ENCODE measurements around the gene RASSF9.

The RASSF9 gene

GRCh38 chr12:85821759-85822158 is 14.4 kb downstream of the RASSF9 start:
- Histone ChIP-seq H3K4me3 (ENCODE audit: insufficient read depth, low read depth, low read length) (no peak overlapping the region), H3K27ac (ENCODE audit: insufficient read depth, low read depth, low read length, poor library complexity, severe bottlenecking) (no peak overlapping the region), H3K9me3 (ENCODE audit: control insufficient read depth, low read length) (no peaks in the 10 kb centered on the region), H3K27me3 (ENCODE audit: control insufficient read depth, insufficient read depth, low read length, poor library complexity, severe bottlenecking) (no peaks in the 10 kb centered on the region), H3K4me1 (ENCODE audit: control insufficient read depth, insufficient read depth, low read length) (no peaks in the 10 kb centered on the region), H3K36me3 (ENCODE audit: control insufficient read depth, insufficient read depth, low read length) (no peaks in the 10 kb centered on the region)
- WGBS, 2 experiments: 93 to 95% methylated on average over 5 of the region's 5 CpGs

DNA sequence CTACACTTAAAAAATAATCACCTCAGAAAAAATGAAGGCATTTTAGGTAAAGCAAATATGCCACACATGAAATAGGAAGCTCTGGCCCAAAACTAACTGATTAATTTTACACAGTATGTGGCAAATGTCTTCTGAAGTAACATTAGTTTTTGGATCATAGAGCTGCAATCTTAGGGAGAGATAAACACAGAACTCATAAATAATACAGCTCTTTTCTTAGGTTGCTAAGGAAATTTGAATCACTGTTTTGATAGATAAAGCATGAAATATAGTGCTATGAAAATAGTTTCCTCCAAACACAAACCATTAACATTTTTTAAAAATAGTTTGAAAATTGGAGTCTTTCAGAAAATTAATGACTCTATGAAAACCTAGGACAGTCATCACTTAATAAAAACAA is 15.0 kb downstream of the RASSF9 start:
- Histone ChIP-seq H3K27ac (ENCODE audit: insufficient read depth, low read depth, low read length, poor library complexity, severe bottlenecking) (no peak overlapping the region), H3K4me1 (ENCODE audit: control insufficient read depth, insufficient read depth, low read length) (no peaks in the 10 kb centered on the region), H3K9me3 (ENCODE audit: control insufficient read depth, low read length) (no peaks in the 10 kb centered on the region), H3K27me3 (ENCODE audit: control insufficient read depth, insufficient read depth, low read length, poor library complexity, severe bottlenecking) (no peaks in the 10 kb centered on the region), H3K36me3 (ENCODE audit: control insufficient read depth, insufficient read depth, low read length) (no peaks in the 10 kb centered on the region), H3K4me3 (ENCODE audit: insufficient read depth, low read depth, low read length) (no peak overlapping the region)

- no peaks in the 10 kb centered on the region for H3K4me1 ChIP-seq (ENCODE audit: control insufficient read depth, insufficient read depth, low read length)
- no peaks in the 10 kb centered on the region for H3K36me3 ChIP-seq (ENCODE audit: control insufficient read depth, insufficient read depth, low read length)
- no peak overlapping the region for H3K27ac ChIP-seq (ENCODE audit: insufficient read depth, low read depth, low read length, poor library complexity, severe bottlenecking)
- H3K27me3 ChIP-seq (ENCODE audit: control insufficient read depth, insufficient read depth, low read length, poor library complexity, severe bottlenecking): no peaks in the 10 kb centered on the region
- H3K4me3 ChIP-seq (ENCODE audit: insufficient read depth, low read depth, low read length): no peak overlapping the region
- no peaks in the 10 kb centered on the region for H3K9me3 ChIP-seq (ENCODE audit: control insufficient read depth, low read length)
These were observed 16.1 kb downstream of the RASSF9 start for GRCh38 chr12:85820101-85820500.

DNA sequence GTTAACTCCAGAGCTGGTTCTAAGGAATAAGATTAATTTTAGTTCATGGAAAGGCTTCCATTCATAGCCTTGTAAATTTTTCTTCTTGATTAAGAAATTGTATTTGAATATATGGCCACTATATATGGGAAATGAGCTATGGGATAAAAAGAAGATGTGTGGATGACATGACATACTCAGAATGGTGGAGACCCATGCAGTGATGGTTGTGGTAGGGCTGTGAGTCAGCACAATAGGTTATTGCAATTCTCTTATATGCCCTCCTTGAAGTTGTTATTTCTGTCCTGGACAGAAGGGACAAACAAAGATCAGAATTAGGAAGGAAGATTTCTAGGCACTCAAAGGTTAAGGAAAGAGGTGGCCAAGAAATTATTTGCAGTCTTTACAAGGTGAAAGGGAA is 21.5 kb downstream of the RASSF9 start:
- Histone ChIP-seq H3K27me3 (ENCODE audit: control insufficient read depth, insufficient read depth, low read length, poor library complexity, severe bottlenecking) (no peaks in the 10 kb centered on the region), H3K36me3 (ENCODE audit: control insufficient read depth, insufficient read depth, low read length) (no peaks in the 10 kb centered on the region), H3K4me1 (ENCODE audit: control insufficient read depth, insufficient read depth, low read length) (no peaks in the 10 kb centered on the region), H3K27ac (ENCODE audit: insufficient read depth, low read depth, low read length, poor library complexity, severe bottlenecking) (no peak overlapping the region), H3K4me3 (ENCODE audit: insufficient read depth, low read depth, low read length) (no peak overlapping the region), H3K9me3 (ENCODE audit: control insufficient read depth, low read length) (no peaks in the 10 kb centered on the region)

DNA sequence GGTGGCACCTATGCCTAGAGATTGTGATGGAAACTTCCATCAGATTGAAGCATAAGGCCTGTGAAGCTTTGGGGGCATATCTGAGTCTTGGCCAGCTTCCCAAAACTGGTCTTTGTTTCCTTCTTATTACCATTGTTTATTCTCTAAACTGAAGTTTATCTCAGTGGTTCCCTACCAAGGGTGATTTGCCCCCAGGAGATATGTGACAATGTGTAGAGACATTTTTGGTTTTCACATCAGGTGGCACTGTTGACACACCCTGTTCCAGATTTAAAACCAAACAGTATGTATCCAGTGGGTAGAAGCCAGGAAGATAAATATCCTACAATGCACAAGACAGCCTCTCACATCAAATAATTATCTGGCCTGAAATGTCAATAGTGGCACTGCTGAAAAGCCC is 22.1 kb downstream of the RASSF9 start:
- no peaks in the 10 kb centered on the region for H3K27me3 ChIP-seq (ENCODE audit: control insufficient read depth, insufficient read depth, low read length, poor library complexity, severe bottlenecking)

DNA sequence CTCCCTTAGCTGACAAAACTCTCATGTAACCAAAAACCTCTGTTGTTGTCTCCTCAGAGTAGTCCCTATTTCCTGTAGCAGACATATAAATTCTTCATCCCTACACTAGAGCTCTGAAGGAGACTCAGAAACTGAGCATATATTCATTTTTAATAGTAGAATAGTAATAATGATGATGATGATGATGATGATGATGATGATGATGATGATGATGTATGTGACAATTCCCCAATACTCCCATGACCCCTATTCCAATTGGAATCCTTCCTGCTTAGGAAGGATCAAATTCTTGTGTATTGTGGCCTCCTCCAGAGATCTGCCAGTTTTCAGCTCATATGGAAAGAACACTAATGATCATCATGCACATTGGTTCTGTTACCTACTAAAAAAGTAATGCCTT is 26.7 kb downstream of the RASSF9 start:
- Histone ChIP-seq H3K4me1 (ENCODE audit: control insufficient read depth, insufficient read depth, low read length) (no peaks in the 10 kb centered on the region), H3K4me3 (ENCODE audit: insufficient read depth, low read depth, low read length) (no peak overlapping the region), H3K27ac (ENCODE audit: insufficient read depth, low read depth, low read length, poor library complexity, severe bottlenecking) (no peak overlapping the region), H3K27me3 (ENCODE audit: control insufficient read depth, insufficient read depth, low read length, poor library complexity, severe bottlenecking) (no peaks in the 10 kb centered on the region), H3K9me3 (ENCODE audit: control insufficient read depth, low read length) (no peaks in the 10 kb centered on the region), H3K36me3 (ENCODE audit: control insufficient read depth, insufficient read depth, low read length) (no peaks in the 10 kb centered on the region)

More for the DNA sequence above, 22.1 kb downstream of the RASSF9 start:
- Histone ChIP-seq H3K4me1 (ENCODE audit: control insufficient read depth, insufficient read depth, low read length) (no peaks in the 10 kb centered on the region), H3K4me3 (ENCODE audit: insufficient read depth, low read depth, low read length) (no peak overlapping the region), H3K36me3 (ENCODE audit: control insufficient read depth, insufficient read depth, low read length) (no peaks in the 10 kb centered on the region), H3K27ac (ENCODE audit: insufficient read depth, low read depth, low read length, poor library complexity, severe bottlenecking) (no peak overlapping the region), H3K9me3 (ENCODE audit: control insufficient read depth, low read length) (no peaks in the 10 kb centered on the region)

- Histone ChIP-seq H3K27me3 (ENCODE audit: control insufficient read depth, insufficient read depth, low read length, poor library complexity, severe bottlenecking) (no peaks in the 10 kb centered on the region), H3K9me3 (ENCODE audit: control insufficient read depth, low read length) (no peaks in the 10 kb centered on the region), H3K4me1 (ENCODE audit: control insufficient read depth, insufficient read depth, low read length) (no peaks in the 10 kb centered on the region), H3K4me3 (ENCODE audit: insufficient read depth, low read depth, low read length) (no peak overlapping the region), H3K27ac (ENCODE audit: insufficient read depth, low read depth, low read length, poor library complexity, severe bottlenecking) (no peak overlapping the region), H3K36me3 (ENCODE audit: control insufficient read depth, insufficient read depth, low read length) (no peaks in the 10 kb centered on the region)
These were observed 28.5 kb downstream of the RASSF9 start for GRCh38 chr12:85807730-85808129.

- Histone ChIP-seq H3K36me3 (ENCODE audit: control insufficient read depth, insufficient read depth, low read length) (no peaks in the 10 kb centered on the region), H3K9me3 (ENCODE audit: control insufficient read depth, low read length) (no peaks in the 10 kb centered on the region), H3K27ac (ENCODE audit: insufficient read depth, low read depth, low read length, poor library complexity, severe bottlenecking) (no peak overlapping the region), H3K4me1 (ENCODE audit: control insufficient read depth, insufficient read depth, low read length) (no peaks in the 10 kb centered on the region), H3K4me3 (ENCODE audit: insufficient read depth, low read depth, low read length) (no peak overlapping the region), H3K27me3 (ENCODE audit: control insufficient read depth, insufficient read depth, low read length, poor library complexity, severe bottlenecking) (no peaks in the 10 kb centered on the region)
- WGBS, 2 experiments: 93% methylated on average over 5 of the region's 5 CpGs
These were observed 30.6 kb downstream of the RASSF9 start for GRCh38 chr12:85805654-85806053.

DNA sequence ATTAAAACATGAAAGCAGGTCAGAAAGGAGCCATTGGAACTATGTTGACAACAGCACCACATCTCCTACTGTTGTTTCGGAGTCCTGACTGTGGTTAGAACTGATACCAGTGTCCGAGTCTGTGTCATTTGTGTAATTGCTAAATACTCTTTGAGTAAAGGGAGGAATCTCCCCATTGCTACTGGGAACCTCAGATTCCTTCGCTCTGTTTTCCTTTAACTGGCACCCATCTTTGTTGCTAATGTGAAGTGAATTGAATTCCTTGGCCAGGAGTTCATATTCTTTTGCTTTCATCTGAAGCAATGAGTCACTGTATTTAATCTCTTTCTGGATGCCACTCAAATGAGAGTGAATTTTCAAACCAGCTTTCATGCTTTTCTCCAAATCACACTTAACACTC is 31.5 kb downstream of the RASSF9 start:
- Histone ChIP-seq H3K36me3 (ENCODE audit: control insufficient read depth, insufficient read depth, low read length) (no peaks in the 10 kb centered on the region), H3K4me1 (ENCODE audit: control insufficient read depth, insufficient read depth, low read length) (no peaks in the 10 kb centered on the region), H3K4me3 (ENCODE audit: insufficient read depth, low read depth, low read length) (no peak overlapping the region), H3K9me3 (ENCODE audit: control insufficient read depth, low read length) (no peaks in the 10 kb centered on the region), H3K27ac (ENCODE audit: insufficient read depth, low read depth, low read length, poor library complexity, severe bottlenecking) (no peak overlapping the region), H3K27me3 (ENCODE audit: control insufficient read depth, insufficient read depth, low read length, poor library complexity, severe bottlenecking) (no peaks in the 10 kb centered on the region)
- 97 to 100% methylated on average over 3 of the region's 3 CpGs for WGBS, 2 experiments

GRCh38 chr12:85803923-85804322 is 32.3 kb downstream of the RASSF9 start:
- H3K36me3 ChIP-seq (ENCODE audit: control insufficient read depth, insufficient read depth, low read length): no peaks in the 10 kb centered on the region
- H3K4me3 ChIP-seq (ENCODE audit: insufficient read depth, low read depth, low read length): no peak overlapping the region
- no peaks in the 10 kb centered on the region for H3K4me1 ChIP-seq (ENCODE audit: control insufficient read depth, insufficient read depth, low read length)
- no peaks in the 10 kb centered on the region for H3K27me3 ChIP-seq (ENCODE audit: control insufficient read depth, insufficient read depth, low read length, poor library complexity, severe bottlenecking)
- no peaks in the 10 kb centered on the region for H3K9me3 ChIP-seq (ENCODE audit: control insufficient read depth, low read length)
- H3K27ac ChIP-seq (ENCODE audit: insufficient read depth, low read depth, low read length, poor library complexity, severe bottlenecking): no peak overlapping the region
- WGBS, 2 experiments: 88% methylated on average over 1 of the region's 2 CpGs; no CpG with 5 or more reads in 1 of the 2 experiments

DNA sequence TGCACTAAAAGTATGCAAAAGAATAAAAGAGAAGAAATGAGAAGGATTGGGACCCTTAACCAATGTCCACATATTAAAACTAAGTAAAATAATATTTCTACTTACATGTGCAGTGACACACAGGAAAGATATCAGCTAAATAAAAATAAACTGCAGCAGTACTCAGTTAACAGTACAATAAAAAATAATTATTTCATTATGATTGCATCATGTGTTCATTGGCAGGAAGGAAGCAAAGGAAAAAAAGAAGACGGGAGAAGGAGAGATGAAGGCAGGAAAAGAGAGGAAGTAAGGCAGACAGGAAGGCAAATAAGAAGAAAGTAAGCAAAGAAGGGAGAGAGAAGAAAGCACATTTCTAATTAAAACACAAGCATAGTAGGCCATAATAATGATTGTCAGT is 33.0 kb downstream of the RASSF9 start:
- Histone ChIP-seq H3K36me3 (ENCODE audit: control insufficient read depth, insufficient read depth, low read length) (no peaks in the 10 kb centered on the region), H3K27me3 (ENCODE audit: control insufficient read depth, insufficient read depth, low read length, poor library complexity, severe bottlenecking) (no peaks in the 10 kb centered on the region), H3K27ac (ENCODE audit: insufficient read depth, low read depth, low read length, poor library complexity, severe bottlenecking) (no peak overlapping the region), H3K4me1 (ENCODE audit: control insufficient read depth, insufficient read depth, low read length) (no peaks in the 10 kb centered on the region), H3K9me3 (ENCODE audit: control insufficient read depth, low read length) (no peaks in the 10 kb centered on the region), H3K4me3 (ENCODE audit: insufficient read depth, low read depth, low read length) (no peak overlapping the region)
- WGBS, 2 experiments: 95 to 100% methylated on average over 1 of the region's 1 CpG

All from ectodermal cell (in vitro differentiated cells).